Astrocyte (in vitro differentiated cells and primary cell): ENCODE results near the gene FAM149B1. TPM values are rescaled to one million over a fixed set of nuclear protein-coding genes. Genes with fewer than 3 reads are reported as not detected.

ENCODE experiments used
- DNase-seq: peaks from one replicate; pipeline ENCODE4 v3.0.0-alpha.2; 2010; ENCODE audit warnings: low read depth
- FAIRE-seq: peaks from 2 replicates; lab custom pipeline; 2011; peaks lifted over from hg19 to GRCh38; lab: Jason Lieb, UNC
- H2AFZ ChIP-seq: 2 replicates; pipeline ENCODE4 v1.6.0; 2012; ENCODE audit warnings: low read depth, low read length, inconsistent platforms
- H3K27ac ChIP-seq: 2 replicates; pipeline ENCODE4 v1.5.1; 2011; ENCODE audit warnings: low read depth, low read length, inconsistent platforms
- H3K27me3 ChIP-seq: 2 replicates; pipeline ENCODE4 v1.6.0; 2011; ENCODE audit warnings: low read length, inconsistent platforms; ENCODE audit not compliant: insufficient read depth
- H3K36me3 ChIP-seq: 2 replicates; pipeline ENCODE4 v1.5.1; 2011; ENCODE audit warnings: low read length, inconsistent platforms; ENCODE audit not compliant: insufficient read depth
- H3K4me1 ChIP-seq: 2 replicates; pipeline ENCODE4 v1.5.1; 2011; ENCODE audit warnings: low read length, inconsistent platforms; ENCODE audit not compliant: insufficient read depth
- H3K4me2 ChIP-seq: 2 replicates; pipeline ENCODE4 v1.6.0; 2012; ENCODE audit warnings: low read length, inconsistent platforms
- H3K4me3 ChIP-seq: 2 replicates; pipeline ENCODE4 v1.5.1; 2011; ENCODE audit warnings: low read depth, mild to moderate bottlenecking, low read length, inconsistent platforms; ENCODE audit not compliant: insufficient read depth
- H3K79me2 ChIP-seq: 2 replicates; pipeline ENCODE4 v1.6.0; 2012; ENCODE audit warnings: mild to moderate bottlenecking, low read length, inconsistent platforms; ENCODE audit not compliant: insufficient read depth
- H3K9ac ChIP-seq: 2 replicates; pipeline ENCODE4 v1.6.0; 2012; ENCODE audit warnings: mild to moderate bottlenecking, low read length, inconsistent platforms
- H3K9me3 ChIP-seq: 2 replicates; pipeline ENCODE4 v1.5.1; 2012; ENCODE audit warnings: low read depth, mild to moderate bottlenecking, low read length, inconsistent platforms; ENCODE audit not compliant: insufficient read depth
- H4K20me1 ChIP-seq: 2 replicates; pipeline ENCODE4 v1.6.0; 2012; ENCODE audit warnings: low read length, inconsistent platforms; ENCODE audit not compliant: insufficient read depth
- H3K27ac Mint-ChIP-seq: one replicate; pipeline ENCODE4 v1.8.0; 2021; ENCODE audit warnings: mild to moderate bottlenecking, mixed read lengths; ENCODE audit not compliant: unreplicated experiment
- H3K27me3 Mint-ChIP-seq: one replicate; pipeline ENCODE4 v1.8.0; 2021; ENCODE audit warnings: low read depth, mixed read lengths; ENCODE audit not compliant: unreplicated experiment
- H3K36me3 Mint-ChIP-seq: one replicate; pipeline ENCODE4 v1.8.0; 2021; ENCODE audit warnings: low read depth, mixed read lengths; ENCODE audit not compliant: unreplicated experiment
- H3K4me1 Mint-ChIP-seq: one replicate; pipeline ENCODE4 v1.8.0; 2021; ENCODE audit warnings: low read depth, mixed read lengths; ENCODE audit not compliant: unreplicated experiment
- H3K4me3 Mint-ChIP-seq: one replicate; pipeline ENCODE4 v1.8.0; 2021; ENCODE audit warnings: mild to moderate bottlenecking, moderate library complexity, mixed read lengths; ENCODE audit not compliant: unreplicated experiment
- H3K9me3 Mint-ChIP-seq: one replicate; pipeline ENCODE4 v1.8.0; 2021; ENCODE audit warnings: mild to moderate bottlenecking, mixed read lengths; ENCODE audit not compliant: unreplicated experiment
- CTCF ChIP-seq: IDR thresholded peaks from 2 replicates; pipeline ENCODE4 v1.5.1; 2011; ENCODE audit warnings: low read depth, mild to moderate bottlenecking, inconsistent platforms, low read length, moderate library complexity; ENCODE audit not compliant: insufficient read depth
- EZH2 ChIP-seq: IDR thresholded peaks from 2 replicates; pipeline ENCODE4 v1.6.1; 2012; ENCODE audit warnings: mild to moderate bottlenecking, low read length, inconsistent platforms; ENCODE audit not compliant: insufficient read depth
- total RNA-seq: library from RNA; stranded (reverse); gene quantifications from 2 replicates; pipeline ENCODE4 v1.2.1, GENCODE V29; 2021

Gene FAM149B1
- total RNA-seq, 1 donor from 2014 or later: 14.0 TPM

- peaks cover 8% of the 10 kb centered on the region for H3K4me1 Mint-ChIP-seq
- TF ChIP-seq CTCF (no peak), EZH2 (no peak)
- no peak overlapping the region for H3K4me3 ChIP-seq
- H4K20me1 ChIP-seq: no peaks in the 10 kb centered on the region
- peaks cover 12% of the 10 kb centered on the region for H3K36me3 Mint-ChIP-seq
- H3K4me1 ChIP-seq: no peaks in the 10 kb centered on the region
- DNase-seq: no peak
- no peak overlapping the region for H3K4me2 ChIP-seq
- FAIRE-seq: no peak
- H3K9me3 ChIP-seq: no peaks in the 10 kb centered on the region
- H3K4me3 Mint-ChIP-seq: no peak overlapping the region
- no peaks in the 10 kb centered on the region for H3K27me3 Mint-ChIP-seq
- no peaks in the 10 kb centered on the region for H3K27me3 ChIP-seq
- H3K79me2 ChIP-seq: no peaks in the 10 kb centered on the region
- H3K36me3 ChIP-seq: peaks cover 13% of the 10 kb centered on the region
- H3K9ac ChIP-seq: no peak overlapping the region
- no peak overlapping the region for H3K27ac ChIP-seq
- H3K27ac Mint-ChIP-seq: no peak overlapping the region
- no peaks in the 10 kb centered on the region for H3K9me3 Mint-ChIP-seq
- H2AFZ ChIP-seq: no peak overlapping the region
These were observed 66.0 kb downstream of the FAM149B1 start for GRCh38 chr10:73233883-73234282.

- Histone ChIP-seq H2AFZ (no peak overlapping the region), H3K4me1 (no peaks in the 10 kb centered on the region), H3K4me2 (no peak overlapping the region), H3K9ac (no peak overlapping the region), H3K79me2 (no peaks in the 10 kb centered on the region), H3K36me3 (peaks cover 18% of the 10 kb centered on the region), H3K4me3 (no peak overlapping the region), H3K27ac (no peak overlapping the region), H3K9me3 (no peaks in the 10 kb centered on the region), H4K20me1 (peaks cover 5% of the 10 kb centered on the region), H3K27me3 (no peaks in the 10 kb centered on the region)
- DNase-seq (no peak), FAIRE-seq (no peak)
- H3K27ac Mint-ChIP-seq: no peak overlapping the region
- no peaks in the 10 kb centered on the region for H3K27me3 Mint-ChIP-seq
- H3K9me3 Mint-ChIP-seq: no peaks in the 10 kb centered on the region
- no peak for TF ChIP-seq CTCF
- no peak for TF ChIP-seq EZH2
- H3K4me1 Mint-ChIP-seq: peaks cover 3% of the 10 kb centered on the region
- peaks cover 12% of the 10 kb centered on the region for H3K36me3 Mint-ChIP-seq
- no peak overlapping the region for H3K4me3 Mint-ChIP-seq
These were observed 66.8 kb downstream of the FAM149B1 start for GRCh38 chr10:73234695-73235094.

GRCh38 chr10:73238990-73239566, 71.2 kb downstream of the FAM149B1 start:
- Mint-ChIP-seq H3K4me1 (no peaks in the 10 kb centered on the region), H3K4me3 (no peak overlapping the region), H3K27ac (no peak overlapping the region), H3K27me3 (no peaks in the 10 kb centered on the region), H3K9me3 (no peaks in the 10 kb centered on the region), H3K36me3 (peaks cover 10% of the 10 kb centered on the region)
- H3K9ac ChIP-seq: no peak overlapping the region
- H3K9me3 ChIP-seq: no peaks in the 10 kb centered on the region
- H3K4me3 ChIP-seq: no peak overlapping the region
- no peaks in the 10 kb centered on the region for H3K27me3 ChIP-seq
- peaks cover 15% of the 10 kb centered on the region for H3K79me2 ChIP-seq
- H2AFZ ChIP-seq: no peak overlapping the region
- H3K27ac ChIP-seq: no peak overlapping the region
- H3K4me2 ChIP-seq: no peak overlapping the region
- TF ChIP-seq EZH2 (no peak), CTCF (no peak)
- no peaks in the 10 kb centered on the region for H3K4me1 ChIP-seq
- DNase-seq (no peak), FAIRE-seq (no peak)
- peaks cover 44% of the 10 kb centered on the region for H3K36me3 ChIP-seq
- peaks cover 7% of the 10 kb centered on the region for H4K20me1 ChIP-seq
